HEK293T (cell line): ENCODE measurements around the gene CYP11A1.

Source experiments
- BHLHE40 ChIP-seq: fragments of 450-650 bp; IDR thresholded peaks from 2 replicates; pipeline ENCODE4 v1.6.1; 2016; ENCODE audit warnings: mild to moderate bottlenecking, moderate library complexity, borderline replicate concordance
- FOXA1 ChIP-seq: fragments of 450-650 bp; IDR thresholded peaks from 2 replicates; pipeline ENCODE4 v1.6.1; 2016; ENCODE audit warnings: mild to moderate bottlenecking
- FOXM1 ChIP-seq: fragments of 450-650 bp; IDR thresholded peaks from 2 replicates; pipeline ENCODE4 v1.6.1; 2017; ENCODE audit warnings: mild to moderate bottlenecking, borderline replicate concordance
- SP1 ChIP-seq: fragments of 450-650 bp; IDR thresholded peaks from 2 replicates; pipeline ENCODE4 v1.6.1; 2017
- SUZ12 ChIP-seq: fragments of 450-650 bp; IDR thresholded peaks from 2 replicates; pipeline ENCODE4 v1.6.1; 2016; ENCODE audit warnings: mild to moderate bottlenecking
- TARDBP ChIP-seq: fragments of 450-650 bp; IDR thresholded peaks from 2 replicates; pipeline ENCODE4 v1.6.1; 2016
- ZNF384 ChIP-seq: fragments of 450-650 bp; IDR thresholded peaks from 2 replicates; pipeline ENCODE4 v1.6.1; 2016
- TF ChIP-seq, protein P1 (sequence below): fragments of 450-650 bp; IDR thresholded peaks from 2 replicates; pipeline ENCODE4 v1.6.1; 2016

DNA sequence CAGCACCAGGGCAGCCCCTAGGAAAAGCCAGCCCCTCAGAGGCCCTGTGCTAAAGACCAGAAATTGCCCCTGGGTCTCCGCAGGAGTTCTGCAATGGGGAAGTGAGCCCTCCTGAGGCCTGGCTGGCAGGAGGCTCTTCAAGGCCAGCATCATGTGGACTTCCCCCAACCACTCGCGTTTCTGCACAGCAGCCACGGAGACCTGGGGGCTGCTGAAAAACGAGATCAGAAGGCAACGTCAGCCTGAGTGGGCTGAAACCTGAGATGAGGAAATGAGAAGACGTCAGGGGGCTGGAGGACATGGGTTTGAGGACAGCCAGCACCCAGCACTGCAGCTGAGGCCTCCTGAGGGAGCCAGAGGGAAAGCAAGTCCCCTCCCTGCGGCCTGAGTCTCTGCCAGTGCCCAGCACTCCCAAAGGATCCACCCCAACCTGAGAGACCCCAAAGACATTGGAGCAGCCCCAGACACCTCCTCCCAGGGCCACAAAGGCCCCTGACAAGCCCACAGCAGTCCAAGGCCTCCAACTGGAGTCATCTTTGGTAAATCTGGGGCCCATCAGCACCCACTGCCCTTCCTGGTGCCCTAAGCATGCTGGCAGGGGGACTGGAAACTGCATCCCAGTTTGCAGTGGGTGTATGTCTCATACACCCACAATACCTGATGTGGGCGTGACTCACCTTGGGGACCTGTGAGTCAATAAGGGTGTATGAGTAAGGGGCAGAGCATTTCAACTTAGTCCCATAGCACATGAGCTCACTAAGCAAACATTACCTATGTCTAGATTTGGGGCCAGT, 29.2 kb upstream of the CYP11A1 start:
- TF ChIP-seq FOXA1 (no peak), FOXM1 (no peak), ZNF384 (no peak), SUZ12 (no peak), SP1 (no peak), BHLHE40 (no peak), TARDBP (no peak)
- TF ChIP-seq, protein P1, sequence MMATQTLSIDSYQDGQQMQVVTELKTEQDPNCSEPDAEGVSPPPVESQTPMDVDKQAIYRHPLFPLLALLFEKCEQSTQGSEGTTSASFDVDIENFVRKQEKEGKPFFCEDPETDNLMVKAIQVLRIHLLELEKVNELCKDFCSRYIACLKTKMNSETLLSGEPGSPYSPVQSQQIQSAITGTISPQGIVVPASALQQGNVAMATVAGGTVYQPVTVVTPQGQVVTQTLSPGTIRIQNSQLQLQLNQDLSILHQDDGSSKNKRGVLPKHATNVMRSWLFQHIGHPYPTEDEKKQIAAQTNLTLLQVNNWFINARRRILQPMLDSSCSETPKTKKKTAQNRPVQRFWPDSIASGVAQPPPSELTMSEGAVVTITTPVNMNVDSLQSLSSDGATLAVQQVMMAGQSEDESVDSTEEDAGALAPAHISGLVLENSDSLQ, result no peak
